IMR-90 (cell line): ENCODE results near the gene PRSS12. TPM values are rescaled to one million over a fixed set of nuclear protein-coding genes. Genes with fewer than 3 reads are reported as not detected.
A peak's percentile ranks its signal among the peaks of the same experiment; 100 is the strongest.

Experiments
- ATAC-seq: fragments of 200-7000 bp; cut with Tn5 transposase; 2 replicates; pipeline ENCODE4 v1.9.1; 2020; ENCODE audit warnings: low read depth, mild to moderate bottlenecking, moderate library complexity
- BruUV-seq: library from RNA; stranded (reverse); fragments of 400-500 nt; replicated peaks from 2 replicates; lab custom pipeline; 2021; lab: Mats Ljungman, UMichigan
- CTCF ChIA-PET: fragments of 300-600 bp; formaldehyde crosslinking; extraction: SDS; loops from one replicate; lab custom pipeline; 2021; ENCODE audit warnings: antibody characterized with exemption; lab: Yijun Ruan, JAX
- POLR2A ChIA-PET: fragments of 300-600 bp; sonication (Branson Sonifier 250); formaldehyde crosslinking; loops from one replicate; lab custom pipeline; 2022; ENCODE audit warnings: antibody characterized with exemption; ENCODE audit not compliant: unreplicated experiment; lab: Charles Lee
- DNase-seq: peaks from one replicate; pipeline ENCODE4 v3.0.0; 2013
- H2AFZ ChIP-seq: replicated peaks from 2 replicates; pipeline ENCODE3; 2013; ENCODE audit warnings: low read length, mild to moderate bottlenecking; ENCODE audit not compliant: poor library complexity
- H2AK5ac ChIP-seq: 2 replicates; pipeline ENCODE4 v1.6.1; 2013; ENCODE audit warnings: low read depth, low read length, inconsistent platforms
- H2AK9ac ChIP-seq: replicated peaks from 2 replicates; pipeline ENCODE3; 2013; ENCODE audit warnings: mild to moderate bottlenecking, low read depth, low read length, moderate library complexity; ENCODE audit not compliant: poor library complexity
- H2BK120ac ChIP-seq: 2 replicates; pipeline ENCODE4 v1.6.1; 2013; ENCODE audit warnings: low read depth, low read length, inconsistent platforms
- H2BK15ac ChIP-seq: 3 replicates; pipeline ENCODE4 v1.6.1; 2013; ENCODE audit warnings: low read depth, low read length, inconsistent platforms
- H2BK20ac ChIP-seq: 2 replicates; pipeline ENCODE4 v1.6.1; 2013; ENCODE audit warnings: low read depth, mild to moderate bottlenecking, inconsistent platforms, low read length, moderate library complexity
- H2BK5ac ChIP-seq: 2 replicates; pipeline ENCODE4 v1.6.1; 2013; ENCODE audit warnings: mild to moderate bottlenecking, low read depth, low read length, inconsistent platforms; ENCODE audit not compliant: poor library complexity, severe bottlenecking
- H3K14ac ChIP-seq: replicated peaks from 2 replicates; pipeline ENCODE4 v1.6.1; 2013; ENCODE audit warnings: low read depth, low read length, inconsistent platforms
- H3K18ac ChIP-seq: 2 replicates; pipeline ENCODE4 v1.6.1; 2013; ENCODE audit warnings: low read depth, low read length, control low read depth
- H3K23ac ChIP-seq: 2 replicates; pipeline ENCODE4 v1.6.1; 2013; ENCODE audit warnings: low read depth, low read length, inconsistent platforms
- H3K27ac ChIP-seq: 2 replicates; pipeline ENCODE4 v1.5.1; 2013; ENCODE audit warnings: mild to moderate bottlenecking, control low read depth, low read length; ENCODE audit not compliant: insufficient read depth
- H3K27me3 ChIP-seq: 2 replicates; pipeline ENCODE4 v1.6.1; 2013; ENCODE audit warnings: low read length; ENCODE audit not compliant: control insufficient read depth, insufficient read depth
- H3K36me3 ChIP-seq: 2 replicates; pipeline ENCODE4 v1.6.1; 2013; ENCODE audit warnings: low read length, mixed read lengths; ENCODE audit not compliant: control insufficient read depth, insufficient read depth
- H3K4ac ChIP-seq: 2 replicates; pipeline ENCODE4 v1.6.1; 2013; ENCODE audit warnings: low read depth, low read length, inconsistent platforms
- H3K4me1 ChIP-seq: 2 replicates; pipeline ENCODE4 v1.6.1; 2013; ENCODE audit warnings: low read length, mixed read lengths; ENCODE audit not compliant: control insufficient read depth, insufficient read depth
- H3K4me2 ChIP-seq: 2 replicates; pipeline ENCODE4 v1.6.1; 2013; ENCODE audit warnings: low read depth, mild to moderate bottlenecking, control low read depth, low read length, moderate library complexity
- H3K4me3 ChIP-seq: 2 replicates; pipeline ENCODE4 v1.5.1; 2013; ENCODE audit warnings: low read depth, mild to moderate bottlenecking, control low read depth, low read length, moderate library complexity; ENCODE audit not compliant: insufficient read depth
- H3K56ac ChIP-seq: 2 replicates; pipeline ENCODE4 v1.6.1; 2013; ENCODE audit warnings: low read length, inconsistent platforms; ENCODE audit not compliant: insufficient read depth; ENCODE audit errors: extremely low read depth
- H3K79me1 ChIP-seq, 2 experiments: 2 replicates each; pipeline ENCODE4 v1.6.1; 2013; ENCODE audit warnings: low read length in 2 of 2, inconsistent platforms in 1 of 2, low read depth in 1 of 2
- H3K9ac ChIP-seq: 2 replicates; pipeline ENCODE4 v1.6.1; 2013; ENCODE audit warnings: low read depth, low read length, control low read depth
- H3K9me1 ChIP-seq: 2 replicates; pipeline ENCODE4 v1.6.1; 2013; ENCODE audit warnings: low read length, inconsistent platforms; ENCODE audit not compliant: insufficient read depth
- H3K9me3 ChIP-seq: 2 replicates; pipeline ENCODE4 v1.6.1; 2013; ENCODE audit warnings: low read length; ENCODE audit not compliant: control insufficient read depth, insufficient read depth
- H4K20me1 ChIP-seq: 2 replicates; pipeline ENCODE4 v1.6.1; 2013; ENCODE audit warnings: low read length, inconsistent platforms; ENCODE audit not compliant: insufficient read depth
- H4K5ac ChIP-seq: 2 replicates; pipeline ENCODE4 v1.6.1; 2013; ENCODE audit warnings: mild to moderate bottlenecking, low read depth, low read length, control low read depth
- H4K8ac ChIP-seq, 2 experiments: 2 replicates each; pipeline ENCODE4 v1.6.1; 2013; ENCODE audit warnings: low read depth in 2 of 2, low read length in 2 of 2, control low read depth in 1 of 2, inconsistent platforms in 1 of 2
- H4K91ac ChIP-seq: 2 replicates; pipeline ENCODE4 v1.6.1; 2013; ENCODE audit warnings: low read depth, low read length, inconsistent platforms; ENCODE audit not compliant: insufficient read depth
- BHLHE40 ChIP-seq: fragments of 150-350 bp; IDR thresholded peaks from 2 replicates; pipeline ENCODE4 v1.6.1; 2016; ENCODE audit warnings: mild to moderate bottlenecking, low read depth, low read length
- CEBPB ChIP-seq: IDR thresholded peaks from 2 replicates; pipeline ENCODE4 v1.6.1; 2012; ENCODE audit warnings: low read depth, low read length, improper control_type of control experiment
- CHD1 ChIP-seq: IDR thresholded peaks from 2 replicates; pipeline ENCODE4 v1.6.1; 2012; ENCODE audit warnings: low read depth, low read length, improper control_type of control experiment
- CTCF ChIP-seq: conservative IDR thresholded peaks from 2 replicates; pipeline ENCODE4 v1.5.1; 2012; ENCODE audit warnings: mild to moderate bottlenecking, low read depth, low read length, improper control_type of control experiment
- ELK1 ChIP-seq: fragments of 150-350 bp; IDR thresholded peaks from 2 replicates; pipeline ENCODE4 v1.6.1; 2016; ENCODE audit warnings: low read depth, mild to moderate bottlenecking, low read length, moderate library complexity, borderline replicate concordance
- FOS ChIP-seq: fragments of 150-350 bp; IDR thresholded peaks from 2 replicates; pipeline ENCODE4 v1.6.1; 2016; ENCODE audit warnings: low read depth, low read length
- MAFK ChIP-seq: IDR thresholded peaks from 2 replicates; pipeline ENCODE4 v1.6.1; 2012; ENCODE audit warnings: low read depth, low read length, improper control_type of control experiment
- MXI1 ChIP-seq: IDR thresholded peaks from 2 replicates; pipeline ENCODE4 v1.6.1; 2012; ENCODE audit warnings: low read depth, mild to moderate bottlenecking, low read length, moderate library complexity, borderline replicate concordance
- NFE2L2 ChIP-seq: fragments of 150-350 bp; IDR thresholded peaks from 2 replicates; pipeline ENCODE4 v1.6.1; 2016; ENCODE audit warnings: low read depth, mild to moderate bottlenecking, low read length
- POLR2A ChIP-seq: IDR thresholded peaks from 2 replicates; pipeline ENCODE4 v1.6.1; 2012; ENCODE audit warnings: mild to moderate bottlenecking, low read depth, low read length
- RAD21 ChIP-seq: IDR thresholded peaks from 2 replicates; pipeline ENCODE4 v1.6.1; 2012; ENCODE audit warnings: low read length, improper control_type of control experiment
- RCOR1 ChIP-seq: IDR thresholded peaks from 2 replicates; pipeline ENCODE4 v1.6.1; 2012; ENCODE audit warnings: mild to moderate bottlenecking, low read length, improper control_type of control experiment; ENCODE audit not compliant: insufficient replicate concordance
- RFX5 ChIP-seq: IDR thresholded peaks from 2 replicates; pipeline ENCODE4 v1.8.0; 2012; ENCODE audit warnings: low read depth, mild to moderate bottlenecking, low read length, moderate library complexity
- SMC3 ChIP-seq: fragments of 150-350 bp; IDR thresholded peaks from 2 replicates; pipeline ENCODE4 v1.6.1; 2016; ENCODE audit warnings: low read depth, mild to moderate bottlenecking, antibody characterized with exemption, low read length, moderate library complexity
- USF2 ChIP-seq: fragments of 150-350 bp; IDR thresholded peaks from 2 replicates; pipeline ENCODE4 v1.6.1; 2017; ENCODE audit warnings: mild to moderate bottlenecking, antibody characterized with exemption, low read length, low read depth
- WGBS, 2 experiments: methylation state at CpG; one replicate each; pipeline versions ENCODE4 v1.1.5 to v1.1.7; 2013; ENCODE audit warnings: missing lambda C conversion rate in 2 of 2; ENCODE audit not compliant: insufficient read length in 1 of 2; ENCODE audit errors: extremely low coverage in 2 of 2; 5-methylcytosine and 5-hydroxymethylcytosine counted together
- dilution Hi-C: fragments of 300-500 bp; cut with HindIII; formaldehyde crosslinking; loops from one replicate; pipeline ENCODE4 v1.14.3; 2018; ENCODE audit warnings: low sequenced_read_pairs; ENCODE audit not compliant: unreplicated experiment
- in situ Hi-C: fragments of 300-500 bp; cut with MboI; formaldehyde crosslinking; loops from 3 replicates; pipeline ENCODE4 v1.14.3; 2019; ENCODE audit warnings: low sequenced_read_pairs, inconsistent platforms, mixed read lengths
- intact Hi-C: fragments of 100-400 bp; cut with micrococcal nuclease; formaldehyde crosslinking; loops from 2 replicates; pipeline ENCODE4 v1.10.0; 2022
- polyA plus RNA-seq, 3 experiments: library from polyadenylated mRNA; depleted of rRNA; stranded (reverse); fragments of >200 nt; gene quantifications; 2 replicates each; pipeline ENCODE4 v1.2.3, GENCODE V29; 2012; ENCODE audit warnings: low replicate concordance in 1 of 3
- total RNA-seq: library from RNA; depleted of rRNA; stranded (reverse); fragments of >200 nt; gene quantifications from 2 replicates; pipeline ENCODE4 v1.2.3, GENCODE V29; 2012

The PRSS12 gene
- total and polyA plus RNA-seq, 2 of the 4 experiments (the other 2 are of a cell fraction): 51.1 to 71.5 TPM

GRCh38 chr4:118348886-118349285 lies 3.9 kb downstream of the PRSS12 start:
- no peak overlapping the region for H2AK5ac ChIP-seq
- ChIA-PET CTCF (no interaction called here), POLR2A (no interaction called here)
- peaks cover 18% of the 10 kb centered on the region for H3K4me1 ChIP-seq
- H2AK9ac ChIP-seq: no peak overlapping the region
- no peak overlapping the region for H2BK120ac ChIP-seq
- H2AFZ ChIP-seq: no peak overlapping the region
- H3K9ac ChIP-seq: no peak overlapping the region
- H3K9me1 ChIP-seq: peaks cover 5% of the 10 kb centered on the region; the same call in 1 of the 2 replicates
- no peak for DNase-seq
- no peaks in the 10 kb centered on the region for H3K9me3 ChIP-seq
- peak overlapping the region; percentile 41; the same call in 1 of the 2 replicates for H3K27ac ChIP-seq
- 93% methylated on average over 3 of the region's 5 CpGs; no CpG with 5 or more reads in 1 of the 2 experiments for WGBS, 2 experiments
- peaks cover 7 to 50% of the 10 kb centered on the region in 2 experiments for H3K79me1 ChIP-seq
- H4K5ac ChIP-seq: no peak overlapping the region
- H3K23ac ChIP-seq: no peak overlapping the region
- no peak overlapping the region for H3K14ac ChIP-seq
- H3K4me3 ChIP-seq: no peak overlapping the region
- no peak overlapping the region for H2BK5ac ChIP-seq
- H3K4ac ChIP-seq: 0 out of 2 replicates have a peak overlapping the region, but pooled peaks have one; percentile 31
- no peak overlapping the region for H2BK20ac ChIP-seq
- TF ChIP-seq CTCF (no peak), SMC3 (no peak), MAFK (no peak), MXI1 (no peak), CHD1 (no peak), CEBPB (no peak), USF2 (no peak), NFE2L2 (no peak), RCOR1 (no peak), RFX5 (no peak), BHLHE40 (no peak), ELK1 (no peak), FOS (no peak), POLR2A (no peak), RAD21 (no peak)
- no peaks in the 10 kb centered on the region for H4K20me1 ChIP-seq
- H2BK15ac ChIP-seq: no peak overlapping the region
- no peaks in the 10 kb centered on the region for H3K27me3 ChIP-seq
- H4K91ac ChIP-seq: peak overlapping the region; percentile 5; the same call in 1 of the 2 replicates
- BruUV-seq: no TSS peak
- dilution Hi-C loops: no loop called here
- intact Hi-C loops: loop anchor here (10.0 kb wide), 1 partner anchor 174 kb away; no protein-coding TSS in a partner anchor
- H3K56ac ChIP-seq: no peak overlapping the region
- H4K8ac ChIP-seq: no peak overlapping the region
- in situ Hi-C loops: no loop called here
- peak overlapping the region; percentile 19; the same call in 1 of the 2 replicates for H3K4me2 ChIP-seq
- ATAC-seq: no peak
- H3K36me3 ChIP-seq: peaks cover 2% of the 10 kb centered on the region; the same call in 1 of the 2 replicates
- no peak overlapping the region for H3K18ac ChIP-seq
